Cardiac septum (tissue), 1 donor: ENCODE results near the gene MXD1. TPM values are rescaled to one million over a fixed set of nuclear protein-coding genes. Genes with fewer than 3 reads are reported as not detected.

Experiments
- DNase-seq: peaks from one replicate; pipeline ENCODE4 v3.0.0-alpha.2; 2020; ENCODE audit warnings: low spot score
- intact Hi-C: fragments of 100-400 bp; cut with DNase I; formaldehyde crosslinking; loops from one replicate; pipeline ENCODE4 v1.14.0; 2022
- total RNA-seq: library from RNA; stranded (reverse); fragmentation: NEBNext Ultra II Directional; extraction: Animal tissue kit (Norgen Biotek cat#: 25700); gene quantifications from one replicate; pipeline ENCODE4 v1.2.1, GENCODE V29; 2021
- donor health status: DM: no; HTN: no; CAD: no.

The MXD1 gene
- total RNA-seq, 1 donor from 2014 or later = 6.2 TPM

- DNase-seq = no peak
- intact Hi-C loops = no loop called here
Measured at GRCh38 chr2:69969126-69969983, 54.4 kb downstream of the MXD1 start.

GRCh38 chr2:69969991-69970390 is 55.1 kb downstream of the MXD1 start:
- intact Hi-C loops = no loop called here
- no peak for DNase-seq

- intact Hi-C loops = no loop called here
- DNase-seq = no peak
Measured at GRCh38 chr2:69972822-69973221, 57.9 kb downstream of the MXD1 start.

- no peak for DNase-seq
- intact Hi-C loops = no loop called here
Measured at GRCh38 chr2:69973335-69973735, 58.4 kb downstream of the MXD1 start.

GRCh38 chr2:69975136-69975852 is 60.4 kb downstream of the MXD1 start:
- no peak for DNase-seq
- intact Hi-C loops = no loop called here

- intact Hi-C loops = no loop called here
- peak; percentile 94 for DNase-seq
Measured at GRCh38 chr2:69975853-69976462, 61.0 kb downstream of the MXD1 start.

GRCh38 chr2:69977186-69977585 is 62.3 kb downstream of the MXD1 start:
- intact Hi-C loops = no loop called here
- peak; percentile 89 for DNase-seq

GRCh38 chr2:69977906-69978482 is 63.1 kb downstream of the MXD1 start:
- intact Hi-C loops = no loop called here

GRCh38 chr2:69979902-69980807 is 65.2 kb downstream of the MXD1 start:
- intact Hi-C loops = no loop called here
- no peak for DNase-seq

More at GRCh38 chr2:69977906-69978482, 63.1 kb downstream of the MXD1 start:
- DNase-seq = no peak

- intact Hi-C loops = no loop called here
- no peak for DNase-seq
Measured at GRCh38 chr2:69983392-69983966, 68.6 kb downstream of the MXD1 start.

- no peak for DNase-seq
- intact Hi-C loops = no loop called here
Measured at GRCh38 chr2:69985216-69985615, 70.3 kb downstream of the MXD1 start.

- intact Hi-C loops = no loop called here
Measured at GRCh38 chr2:69985688-69986087, 70.8 kb downstream of the MXD1 start.

GRCh38 chr2:69986691-69987090 is 71.8 kb downstream of the MXD1 start:
- DNase-seq = no peak
- intact Hi-C loops = no loop called here

More at GRCh38 chr2:69985688-69986087, 70.8 kb downstream of the MXD1 start:
- peak; percentile 89 for DNase-seq

- DNase-seq = no peak
- intact Hi-C loops = no loop called here
Measured at GRCh38 chr2:69988086-69988635, 73.3 kb downstream of the MXD1 start.

GRCh38 chr2:69989009-69989408 is 74.1 kb downstream of the MXD1 start:
- DNase-seq = no peak
- intact Hi-C loops = no loop called here

- intact Hi-C loops = no loop called here
Measured at GRCh38 chr2:69989441-69990105, 74.7 kb downstream of the MXD1 start.

More at GRCh38 chr2:69989441-69990105, 74.7 kb downstream of the MXD1 start:
- DNase-seq = no peak
